Colonic mucosa (tissue), 4 donors: ENCODE measurements around the gene PLEKHJ1. TPM values are rescaled to one million over a fixed set of nuclear protein-coding genes. Genes with fewer than 3 reads are reported as not detected.

Source experiments
- DNase-seq: peaks from one replicate; pipeline ENCODE4 v3.0.0-alpha.2; 2020
- H3K27ac ChIP-seq: fragments of 200-600 bp; one replicate; pipeline ENCODE4 v1.8.0; 2021
- H3K27me3 ChIP-seq: fragments of 200-600 bp; one replicate; pipeline ENCODE4 v1.8.0; 2021
- H3K36me3 ChIP-seq: fragments of 200-600 bp; one replicate; pipeline ENCODE4 v1.8.0; 2021
- H3K4me1 ChIP-seq: fragments of 200-600 bp; one replicate; pipeline ENCODE4 v1.8.0; 2021; ENCODE audit warnings: mild to moderate bottlenecking
- H3K4me3 ChIP-seq: fragments of 200-600 bp; one replicate; pipeline ENCODE4 v1.8.0; 2021
- H3K9ac ChIP-seq, 2 donors: one replicate each; pipeline ENCODE4 v1.7.0; 2013; ENCODE audit warnings: control low read depth in 2 of 2, low read depth in 2 of 2, low read length in 2 of 2
- H3K9me3 ChIP-seq: fragments of 200-600 bp; one replicate; pipeline ENCODE4 v1.8.0; 2021
- CTCF ChIP-seq: fragments of 200-600 bp; IDR thresholded peaks from one replicate; pipeline ENCODE4 v1.8.0; 2022; ENCODE audit warnings: antibody characterized with exemption, mild to moderate bottlenecking
- intact Hi-C: fragments of 100-400 bp; cut with DNase I; formaldehyde crosslinking; loops from one replicate; pipeline ENCODE4 v1.14.1; 2022
- total RNA-seq, 2 donors: library from RNA; stranded (reverse); fragmentation: NEBNext Ultra II Directional in 1 of 2; extraction: Animal tissue kit (Norgen Biotek cat#: 25700) in 1 of 2; gene quantifications; one replicate each; pipeline ENCODE4 v1.2.1, GENCODE V29; 2021
- donor health status: healthy.
- donor health status: DM: no; HTN: no; CAD: no.
- donor health status: DM: no; HTN: no; CAD: no.

PLEKHJ1 gene
- total RNA-seq, 2 donors from 2014 or later: 176 to 238 TPM

GRCh38 chr19:2271234-2272103, 35.3 kb upstream of the PLEKHJ1 start:
- peaks cover 39% of the 10 kb centered on the region for H3K4me1 ChIP-seq

GRCh38 chr19:2270423-2271233, 34.5 kb upstream of the PLEKHJ1 start:
- Histone ChIP-seq H3K4me1 (peaks cover 44% of the 10 kb centered on the region), H3K27me3 (no peaks in the 10 kb centered on the region), H3K9ac (peak overlapping the region; percentile 95 to 100), H3K27ac (peak overlapping the region; percentile 99), H3K4me3 (peak overlapping the region; percentile 98), H3K9me3 (no peaks in the 10 kb centered on the region), H3K36me3 (no peaks in the 10 kb centered on the region)
- intact Hi-C loops: loop anchor here (5.0 kb wide), 1 partner anchor 33 kb away; the partner anchor contains the start of genes PLEKHJ1 and SF3A2
- no peak for TF ChIP-seq CTCF
- peak; percentile 77 for DNase-seq

More at GRCh38 chr19:2271234-2272103, 35.3 kb upstream of the PLEKHJ1 start:
- Histone ChIP-seq H3K4me3 (peak overlapping the region; percentile 98), H3K27ac (peak overlapping the region; percentile 99), H3K36me3 (no peaks in the 10 kb centered on the region), H3K27me3 (no peaks in the 10 kb centered on the region), H3K9me3 (no peaks in the 10 kb centered on the region), H3K9ac (peak overlapping the region; percentile 85 to 95)
- no peak for TF ChIP-seq CTCF
- no peak for DNase-seq
- intact Hi-C loops: loop anchor here (2.0 to 5.0 kb wide), 2 partner anchors 34 to 115 kb away; partner anchors contain the start of genes PLEKHJ1 and SF3A2

GRCh38 chr19:2270157-2270422, 34.0 kb upstream of the PLEKHJ1 start:
- peak overlapping the region; percentile 95 to 100 for H3K9ac ChIP-seq
- peak; percentile 61 for DNase-seq
- H3K4me3 ChIP-seq: peak overlapping the region; percentile 98
- intact Hi-C loops: loop anchor here (5.0 kb wide), 1 partner anchor 33 kb away; the partner anchor contains the start of genes PLEKHJ1 and SF3A2
- no peak for TF ChIP-seq CTCF
- H3K9me3 ChIP-seq: no peaks in the 10 kb centered on the region
- no peaks in the 10 kb centered on the region for H3K27me3 ChIP-seq
- H3K36me3 ChIP-seq: no peaks in the 10 kb centered on the region
- H3K27ac ChIP-seq: peak overlapping the region; percentile 99
- peaks cover 38% of the 10 kb centered on the region for H3K4me1 ChIP-seq

GRCh38 chr19:2269244-2270156, 33.4 kb upstream of the PLEKHJ1 start:
- TF ChIP-seq CTCF: no peak
- Histone ChIP-seq H3K4me1 (peaks cover 36% of the 10 kb centered on the region), H3K27me3 (no peaks in the 10 kb centered on the region), H3K9ac (peak overlapping the region; percentile 95 to 100), H3K36me3 (no peaks in the 10 kb centered on the region), H3K9me3 (no peaks in the 10 kb centered on the region), H3K4me3 (peak overlapping the region; percentile 98), H3K27ac (peak overlapping the region; percentile 99)
- DNase-seq: peak; percentile 99
- intact Hi-C loops: loop anchor here (5.0 kb wide), 1 partner anchor 32 kb away; the partner anchor contains the start of genes PLEKHJ1 and SF3A2
